SK-N-MC (cell line): Measurements from ENCODE around the gene ADK.

Source experiments
- EZH2 ChIP-seq: fragments of 200-600 bp; sonication (generic); IDR thresholded peaks from one replicate; pipeline ENCODE4 v1.6.1; 2017; ENCODE audit warnings: antibody characterized with exemption
- FOXP2 ChIP-seq: optimal IDR thresholded peaks from 2 replicates; pipeline ENCODE3; 2011; ENCODE audit warnings: mild to moderate bottlenecking, moderate library complexity; ENCODE audit not compliant: insufficient read depth; ENCODE audit errors: extremely low read length, control extremely low read depth
- POLR2AphosphoS5 ChIP-seq: IDR thresholded peaks from 2 replicates; pipeline ENCODE4 v1.6.1; 2012; ENCODE audit warnings: mild to moderate bottlenecking, low read depth, low read length, borderline replicate concordance

GRCh38 chr10:74334221-74334620 is 183.2 kb downstream of the ADK start:
- no peak for TF ChIP-seq EZH2
- TF ChIP-seq POLR2AphosphoS5 = no peak
- TF ChIP-seq FOXP2 = no peak
